LNCAP (cell line): ENCODE results near the gene DCBLD1.

ENCODE experiments used
- CTCF ChIP-seq: fragments of 450-650 bp; IDR thresholded peaks from 2 replicates; pipeline ENCODE4 v1.5.1; 2017; ENCODE audit warnings: mild to moderate bottlenecking

DCBLD1 gene

GRCh38 chr6:117512987-117513573 is 30.6 kb downstream of the DCBLD1 start:
- no peak for TF ChIP-seq CTCF

GRCh38 chr6:117513778-117514365 is 31.4 kb downstream of the DCBLD1 start:
- no peak for TF ChIP-seq CTCF

- TF ChIP-seq CTCF: no peak
These were observed 32.2 kb downstream of the DCBLD1 start for GRCh38 chr6:117514655-117515054.

- no peak for TF ChIP-seq CTCF
These were observed 32.9 kb downstream of the DCBLD1 start for GRCh38 chr6:117515326-117515725.

GRCh38 chr6:117518870-117519269 is 36.4 kb downstream of the DCBLD1 start:
- no peak for TF ChIP-seq CTCF

- no peak for TF ChIP-seq CTCF
These were observed 38.3 kb downstream of the DCBLD1 start for GRCh38 chr6:117520603-117521395.

- TF ChIP-seq CTCF: no peak
These were observed 39.5 kb downstream of the DCBLD1 start for GRCh38 chr6:117521791-117522502.
